Tibial nerve (tissue), 4 donors: ENCODE measurements around the gene GSG1.
A peak's percentile ranks its signal among the peaks of the same experiment; 100 is the strongest.

Experiments
- EP300 ChIP-seq, 2 donors: sonication (generic); formaldehyde crosslinking; IDR thresholded peaks; one replicate each; pipeline ENCODE4 v1.6.1; 2017; ENCODE audit warnings: antibody characterized with exemption in 2 of 2, mild to moderate bottlenecking in 1 of 2
- POLR2A ChIP-seq, 2 donors: fragments of 450-650 bp; IDR thresholded peaks; one replicate each; pipeline ENCODE4 v1.6.1; 2017; ENCODE audit warnings: antibody characterized with exemption in 2 of 2, mild to moderate bottlenecking in 2 of 2, moderate library complexity in 2 of 2
- TF ChIP-seq, protein P1 (sequence below), 5 experiments: fragments of 200-600 bp in 3 of 5; fragments of 450-650 bp in 2 of 5; sonication (generic) in 3 of 5; IDR thresholded peaks; one replicate each; pipeline ENCODE4 v1.5.1; 2016 to 2019; ENCODE audit warnings: antibody characterized with exemption in 5 of 5, mild to moderate bottlenecking in 3 of 5, moderate library complexity in 2 of 5

GRCh38 chr12:13099066-13099843, 4.2 kb downstream of the GSG1 start:
- TF ChIP-seq, protein P1, sequence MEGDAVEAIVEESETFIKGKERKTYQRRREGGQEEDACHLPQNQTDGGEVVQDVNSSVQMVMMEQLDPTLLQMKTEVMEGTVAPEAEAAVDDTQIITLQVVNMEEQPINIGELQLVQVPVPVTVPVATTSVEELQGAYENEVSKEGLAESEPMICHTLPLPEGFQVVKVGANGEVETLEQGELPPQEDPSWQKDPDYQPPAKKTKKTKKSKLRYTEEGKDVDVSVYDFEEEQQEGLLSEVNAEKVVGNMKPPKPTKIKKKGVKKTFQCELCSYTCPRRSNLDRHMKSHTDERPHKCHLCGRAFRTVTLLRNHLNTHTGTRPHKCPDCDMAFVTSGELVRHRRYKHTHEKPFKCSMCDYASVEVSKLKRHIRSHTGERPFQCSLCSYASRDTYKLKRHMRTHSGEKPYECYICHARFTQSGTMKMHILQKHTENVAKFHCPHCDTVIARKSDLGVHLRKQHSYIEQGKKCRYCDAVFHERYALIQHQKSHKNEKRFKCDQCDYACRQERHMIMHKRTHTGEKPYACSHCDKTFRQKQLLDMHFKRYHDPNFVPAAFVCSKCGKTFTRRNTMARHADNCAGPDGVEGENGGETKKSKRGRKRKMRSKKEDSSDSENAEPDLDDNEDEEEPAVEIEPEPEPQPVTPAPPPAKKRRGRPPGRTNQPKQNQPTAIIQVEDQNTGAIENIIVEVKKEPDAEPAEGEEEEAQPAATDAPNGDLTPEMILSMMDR (IDR thresholded peaks at IDR 0.05), result no peak
- TF ChIP-seq EP300 (IDR thresholded peaks at IDR 0.05), result peak in 1 of 2 donors; percentile 8
- no peak for TF ChIP-seq POLR2A (IDR thresholded peaks at IDR 0.05)
